ENCODE measurements around the gene AFAP1.

- TF ChIP-seq POLR2AphosphoS5 (IDR thresholded peaks at IDR 0.05; ENCODE audit: low read depth, low read length) (no peak), ZNF274 (IDR thresholded peaks at IDR 0.05; ENCODE audit: borderline replicate concordance, extremely low read depth, low read length) (no peak), CTCF (IDR thresholded peaks at IDR 0.05; ENCODE audit: control extremely low read depth in 1 of 3, insufficient read depth in 1 of 3, low read depth in 1 of 3, low read length in 3 of 3) (no peak), EZH2 (IDR thresholded peaks at IDR 0.05; ENCODE audit: low read depth, low read length, severe bottlenecking) (no peak), TAF1 (IDR thresholded peaks at IDR 0.05; ENCODE audit: low read depth, low read length) (no peak), EP300 (IDR thresholded peaks at IDR 0.05; ENCODE audit: borderline replicate concordance in 1 of 2, low read depth in 2 of 2, low read length in 2 of 2) (no peak), CHD1 (IDR thresholded peaks at IDR 0.05; ENCODE audit: low read depth, low read length) (no peak), PHF8 (conservative IDR thresholded peaks at IDR 0.05; ENCODE audit: low read depth, low read length) (no peak), GABPA (IDR thresholded peaks at IDR 0.05; ENCODE audit: borderline replicate concordance, insufficient read depth, low read length) (no peak), ATF3 (IDR thresholded peaks at IDR 0.05; ENCODE audit: insufficient read depth, low read depth, low read length) (no peak)
These were observed 71.3 kb downstream of the AFAP1 start for GRCh38 chr4:7868436-7868775.

All from H1 (cell line).